Measurements from ENCODE around the gene MID1IP1.

Gene MID1IP1, protein sequence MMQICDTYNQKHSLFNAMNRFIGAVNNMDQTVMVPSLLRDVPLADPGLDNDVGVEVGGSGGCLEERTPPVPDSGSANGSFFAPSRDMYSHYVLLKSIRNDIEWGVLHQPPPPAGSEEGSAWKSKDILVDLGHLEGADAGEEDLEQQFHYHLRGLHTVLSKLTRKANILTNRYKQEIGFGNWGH

GRCh38 chrX:38800981-38801845 lies at the start of gene MID1IP1:
Gene MID1IP1, plus strand, starts transcription at chrX:38801459. Its CDS starts 3,488 bp downstream, at chrX:38804947.
- peak; percentile 86 for DNase-seq (ENCODE audit: low read depth)
- H3K4me3 ChIP-seq (ENCODE audit: low read depth, low read length): peak within 1 kb of the TSS; percentile 60
- TF ChIP-seq MYC (IDR thresholded peaks at IDR 0.05; ENCODE audit: low read depth, low read length): no peak
- peak; percentile 26 for TF ChIP-seq POLR2A (IDR thresholded peaks at IDR 0.05; ENCODE audit: extremely low read depth, insufficient read length)
- TF ChIP-seq, protein P1, sequence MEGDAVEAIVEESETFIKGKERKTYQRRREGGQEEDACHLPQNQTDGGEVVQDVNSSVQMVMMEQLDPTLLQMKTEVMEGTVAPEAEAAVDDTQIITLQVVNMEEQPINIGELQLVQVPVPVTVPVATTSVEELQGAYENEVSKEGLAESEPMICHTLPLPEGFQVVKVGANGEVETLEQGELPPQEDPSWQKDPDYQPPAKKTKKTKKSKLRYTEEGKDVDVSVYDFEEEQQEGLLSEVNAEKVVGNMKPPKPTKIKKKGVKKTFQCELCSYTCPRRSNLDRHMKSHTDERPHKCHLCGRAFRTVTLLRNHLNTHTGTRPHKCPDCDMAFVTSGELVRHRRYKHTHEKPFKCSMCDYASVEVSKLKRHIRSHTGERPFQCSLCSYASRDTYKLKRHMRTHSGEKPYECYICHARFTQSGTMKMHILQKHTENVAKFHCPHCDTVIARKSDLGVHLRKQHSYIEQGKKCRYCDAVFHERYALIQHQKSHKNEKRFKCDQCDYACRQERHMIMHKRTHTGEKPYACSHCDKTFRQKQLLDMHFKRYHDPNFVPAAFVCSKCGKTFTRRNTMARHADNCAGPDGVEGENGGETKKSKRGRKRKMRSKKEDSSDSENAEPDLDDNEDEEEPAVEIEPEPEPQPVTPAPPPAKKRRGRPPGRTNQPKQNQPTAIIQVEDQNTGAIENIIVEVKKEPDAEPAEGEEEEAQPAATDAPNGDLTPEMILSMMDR (IDR thresholded peaks at IDR 0.05; ENCODE audit: low read depth, low read length): no peak
- TF ChIP-seq, protein P2, sequence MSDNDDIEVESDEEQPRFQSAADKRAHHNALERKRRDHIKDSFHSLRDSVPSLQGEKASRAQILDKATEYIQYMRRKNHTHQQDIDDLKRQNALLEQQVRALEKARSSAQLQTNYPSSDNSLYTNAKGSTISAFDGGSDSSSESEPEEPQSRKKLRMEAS (IDR thresholded peaks at IDR 0.05; ENCODE audit: low read depth, low read length): no peak

DNA sequence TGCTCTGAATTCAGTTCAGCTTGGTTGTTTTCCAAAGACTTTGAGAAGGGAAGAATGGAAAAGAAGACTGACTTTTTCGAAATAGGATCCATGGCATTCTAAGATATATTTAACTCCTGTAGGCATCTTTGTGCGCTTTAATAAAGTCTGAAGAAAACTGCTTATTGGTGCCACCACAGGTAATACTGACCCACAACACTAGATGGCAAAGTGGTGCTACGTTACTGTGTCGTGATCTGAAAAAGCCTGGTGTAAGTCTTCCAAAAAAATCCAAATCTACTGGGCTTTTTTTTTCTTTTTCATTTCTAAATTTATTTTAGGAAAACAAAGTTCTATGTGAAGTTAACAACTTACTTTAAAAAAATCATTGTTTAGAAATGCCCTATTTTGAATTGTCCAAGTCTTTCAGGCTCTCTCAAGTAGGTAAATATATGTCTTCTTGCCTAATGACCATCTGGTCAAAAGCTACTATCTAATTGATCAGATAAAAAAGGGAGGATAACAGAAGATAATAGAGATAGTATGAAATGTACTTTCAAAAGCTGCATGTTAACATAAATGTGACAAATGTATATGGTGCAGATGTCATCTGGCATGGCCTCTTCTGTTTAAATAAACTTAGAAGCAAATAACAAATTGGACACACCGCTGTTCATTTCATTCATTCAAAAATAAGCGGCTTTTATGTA lies 47.0 kb upstream of the MID1IP1 start:
- peak; percentile 62 for DNase-seq (ENCODE audit: low read depth)
- TF ChIP-seq, protein P1 (IDR thresholded peaks at IDR 0.05; ENCODE audit: low read depth, low read length): peak; percentile 50
- TF ChIP-seq, protein P2 (IDR thresholded peaks at IDR 0.05; ENCODE audit: low read depth, low read length): no peak
- H3K4me3 ChIP-seq (ENCODE audit: low read depth, low read length): no peak overlapping the region

GRCh38 chrX:38754818-38755718 lies 46.2 kb upstream of the MID1IP1 start:
- no peak for DNase-seq (ENCODE audit: low read depth)

DNA sequence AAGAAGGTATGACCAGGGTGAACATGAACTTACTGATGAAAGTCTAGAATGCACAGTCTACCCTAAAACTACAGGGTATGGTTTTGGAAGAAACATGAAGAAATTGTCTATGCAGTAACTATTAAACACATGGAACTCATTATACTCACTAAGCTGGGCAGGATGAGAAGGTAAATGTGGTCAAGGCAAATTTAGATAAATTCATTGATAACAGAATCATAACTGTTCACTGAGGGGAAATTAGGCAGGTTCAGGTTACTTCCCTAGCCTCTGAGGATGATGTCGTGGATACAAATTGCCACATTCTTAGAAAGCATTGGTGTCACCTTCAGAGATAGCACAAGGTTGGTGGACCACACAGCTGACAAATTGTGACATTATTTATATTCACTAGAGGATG lies 40.4 kb upstream of the MID1IP1 start:
- TF ChIP-seq, protein P2 (IDR thresholded peaks at IDR 0.05; ENCODE audit: low read depth, low read length): no peak
- TF ChIP-seq, protein P1 (IDR thresholded peaks at IDR 0.05; ENCODE audit: low read depth, low read length): no peak
- TF ChIP-seq MYC (IDR thresholded peaks at IDR 0.05; ENCODE audit: low read depth, low read length): no peak
- no peak for TF ChIP-seq POLR2A (IDR thresholded peaks at IDR 0.05; ENCODE audit: extremely low read depth, insufficient read length)

More at GRCh38 chrX:38754818-38755718, 46.2 kb upstream of the MID1IP1 start:
- H3K4me3 ChIP-seq (ENCODE audit: low read depth, low read length): no peak overlapping the region
- TF ChIP-seq POLR2A (IDR thresholded peaks at IDR 0.05; ENCODE audit: extremely low read depth, insufficient read length) (no peak), MYC (IDR thresholded peaks at IDR 0.05; ENCODE audit: low read depth, low read length) (no peak)
- TF ChIP-seq, protein P2 (IDR thresholded peaks at IDR 0.05; ENCODE audit: low read depth, low read length): no peak
- TF ChIP-seq, protein P1 (IDR thresholded peaks at IDR 0.05; ENCODE audit: low read depth, low read length): no peak

DNA sequence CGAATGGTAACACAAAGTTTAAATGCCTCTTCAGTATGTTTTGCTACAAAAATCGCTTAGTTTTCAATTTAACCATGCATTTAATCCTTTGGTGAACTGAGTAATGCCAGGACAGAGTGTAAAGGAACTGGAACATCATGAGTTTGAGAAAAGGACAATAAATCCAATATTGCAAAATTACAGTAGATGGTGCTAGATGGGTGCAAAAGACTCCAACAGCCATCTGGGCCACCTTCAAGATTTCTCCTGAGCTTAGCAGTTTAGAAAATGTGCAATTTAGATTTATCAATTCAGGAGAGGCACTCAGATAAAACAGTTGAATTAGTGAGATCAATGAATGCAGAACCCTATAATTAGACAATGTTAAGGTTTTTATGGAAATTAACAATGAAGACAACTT lies 33.2 kb upstream of the MID1IP1 start:
- H3K4me3 ChIP-seq (ENCODE audit: low read depth, low read length): no peak overlapping the region
- no peak for TF ChIP-seq MYC (IDR thresholded peaks at IDR 0.05; ENCODE audit: low read depth, low read length)
- no peak for TF ChIP-seq POLR2A (IDR thresholded peaks at IDR 0.05; ENCODE audit: extremely low read depth, insufficient read length)
- TF ChIP-seq, protein P1 (IDR thresholded peaks at IDR 0.05; ENCODE audit: low read depth, low read length): no peak
- TF ChIP-seq, protein P2 (IDR thresholded peaks at IDR 0.05; ENCODE audit: low read depth, low read length): no peak
- DNase-seq (ENCODE audit: low read depth): peak; percentile 34

More for the DNA sequence above, 40.4 kb upstream of the MID1IP1 start:
- no peak for DNase-seq (ENCODE audit: low read depth)
- H3K4me3 ChIP-seq (ENCODE audit: low read depth, low read length): no peak overlapping the region
